ENCODE results near the gene TRERF1.
"Not testable (repeated sequence)": the region's sequence is repeated elsewhere in the genome, so short reads cannot be mapped to it uniquely, and the experiment has no call there.

The TRERF1 gene

GRCh38 chr6:42448927-42449659 is 2.6 kb downstream of the TRERF1 start:
- DNase-seq, result no peak

GRCh38 chr6:42448391-42448790 is 3.3 kb downstream of the TRERF1 start:
- DNase-seq, result no peak

DNA sequence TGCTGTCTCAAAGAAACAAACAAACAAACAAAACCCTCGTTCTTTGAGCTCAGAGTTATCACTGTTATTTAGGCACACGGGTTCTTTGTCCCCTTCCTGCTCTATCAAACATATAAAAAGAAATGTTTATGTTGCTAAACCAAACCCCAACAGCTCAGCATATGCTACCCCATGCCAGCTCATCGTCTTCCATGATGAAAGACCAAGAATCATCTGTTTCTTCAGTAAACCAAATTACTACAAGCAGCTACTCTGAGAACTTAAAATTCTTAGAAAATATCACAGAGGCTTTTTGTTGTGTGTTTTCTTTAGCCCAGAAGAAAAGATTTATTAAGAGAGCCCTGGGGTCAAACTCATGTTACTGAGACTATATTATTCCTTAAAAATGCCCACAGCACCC is 4.7 kb downstream of the TRERF1 start:
- DNase-seq, result no peak

GRCh38 chr6:42446370-42446769 is 5.4 kb downstream of the TRERF1 start:
- no peak for DNase-seq

DNA sequence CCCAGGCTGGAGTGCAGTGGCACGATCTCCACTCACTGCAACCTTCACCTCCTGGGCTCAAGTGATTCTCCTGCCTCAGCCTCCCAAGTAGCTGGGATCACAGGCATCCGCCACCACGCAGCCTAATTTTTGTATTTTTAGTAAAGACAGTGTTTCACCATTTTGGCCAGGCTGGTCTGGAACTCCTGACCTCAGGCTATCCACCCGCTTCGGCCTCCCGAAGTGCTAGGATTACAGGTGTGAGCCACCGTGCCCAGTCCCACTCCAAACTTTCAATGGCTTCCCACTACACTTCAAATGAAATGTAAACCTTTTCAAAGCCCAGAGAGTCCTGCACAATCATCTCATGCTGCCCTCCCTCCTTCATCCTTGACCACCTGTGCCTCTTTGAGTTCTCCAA is 5.8 kb downstream of the TRERF1 start:
- DNase-seq, result not testable (repeated sequence)

GRCh38 chr6:42443312-42444060 is 8.2 kb downstream of the TRERF1 start:
- no peak for DNase-seq

- DNase-seq, result no peak
Measured at GRCh38 chr6:42441697-42442081, 10.0 kb downstream of the TRERF1 start.

DNA sequence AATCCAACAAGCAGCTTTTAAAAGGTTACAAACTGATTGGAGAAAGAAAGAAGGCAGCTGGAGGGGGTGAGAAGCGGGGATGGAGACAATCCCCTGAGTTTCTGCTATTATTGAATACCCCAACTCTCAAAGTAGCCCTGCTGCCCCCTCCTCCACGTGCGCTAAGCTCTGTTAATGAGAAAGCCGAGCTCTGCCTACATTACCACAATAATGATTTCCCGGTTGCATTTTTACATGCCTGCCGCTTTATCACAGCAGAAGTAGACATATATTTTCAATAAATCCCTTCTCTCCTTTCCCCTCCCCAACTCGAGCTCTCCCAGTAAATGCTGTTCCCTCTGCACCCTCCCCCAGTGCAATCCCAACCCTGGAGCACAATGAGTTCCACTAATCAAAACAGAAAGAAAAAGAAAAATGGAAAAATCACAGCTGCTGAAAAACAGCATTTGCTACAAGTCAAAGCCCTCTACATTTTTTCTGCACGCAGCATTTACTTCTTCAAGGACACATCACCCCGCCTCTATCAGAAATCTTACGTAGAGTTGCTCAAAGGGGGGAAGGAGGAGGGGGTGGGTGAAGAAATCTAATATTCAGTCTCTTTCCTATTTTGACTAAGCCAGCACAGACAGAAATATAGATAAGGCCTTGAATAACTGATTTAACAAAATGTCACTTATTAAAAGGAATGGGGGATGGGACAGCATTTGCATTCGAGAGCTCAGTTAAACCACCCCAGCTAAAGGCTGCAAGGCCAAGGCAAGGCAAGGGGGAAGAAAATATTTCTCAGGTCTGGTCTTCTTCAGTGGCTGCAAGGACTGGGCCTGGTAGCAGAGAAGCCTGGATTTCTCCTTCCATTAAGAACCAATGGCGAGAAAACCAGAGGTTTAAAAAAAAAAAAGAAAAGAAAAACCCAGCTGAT is 10.7 kb downstream of the TRERF1 start:
- DNase-seq, result no peak

DNA sequence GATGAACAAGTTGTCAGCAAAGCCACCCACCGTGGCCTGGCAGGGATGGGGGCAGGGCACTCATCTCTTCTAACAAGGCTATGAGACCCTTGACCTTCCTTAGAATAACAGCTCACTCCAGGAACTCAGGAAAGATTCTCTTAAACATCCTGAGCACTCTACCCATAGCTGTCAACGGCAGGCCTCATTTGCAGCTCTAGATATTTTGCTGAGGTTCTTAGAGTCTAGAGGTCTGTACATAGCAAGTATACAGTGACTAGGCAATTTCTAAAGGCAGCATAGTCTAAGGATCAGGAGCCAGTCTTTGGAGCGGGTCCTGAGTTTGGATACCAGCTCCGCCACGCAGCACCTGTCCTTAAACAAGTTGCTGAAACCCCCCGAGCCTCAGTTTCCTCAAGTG is 11.7 kb downstream of the TRERF1 start:
- no peak for DNase-seq

DNA sequence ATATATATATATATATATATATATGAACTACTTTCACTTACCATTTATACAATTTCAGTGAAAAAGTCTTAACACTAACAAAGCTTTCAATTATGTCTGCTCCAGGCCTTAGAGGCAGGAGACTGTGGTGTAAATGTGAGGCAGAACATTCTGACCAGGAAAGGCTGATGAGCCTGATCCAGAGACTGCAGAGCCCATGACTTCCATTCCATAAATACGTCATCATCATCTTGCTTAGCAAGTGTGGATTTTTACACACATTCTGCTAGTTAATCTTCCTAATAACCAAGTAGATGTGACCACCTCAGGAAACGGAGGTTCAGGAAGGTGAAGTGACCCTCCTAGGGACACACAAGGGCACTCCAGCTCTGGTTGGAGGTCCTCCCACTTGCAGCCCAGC is 14.9 kb downstream of the TRERF1 start:
- DNase-seq, result no peak

- DNase-seq, result no peak
Measured at GRCh38 chr6:42434237-42434636, 17.5 kb downstream of the TRERF1 start.

- DNase-seq, result no peak
Measured at GRCh38 chr6:42433409-42433808, 18.3 kb downstream of the TRERF1 start.

- no peak for DNase-seq
Measured at GRCh38 chr6:42431877-42432276, 19.8 kb downstream of the TRERF1 start.

DNA sequence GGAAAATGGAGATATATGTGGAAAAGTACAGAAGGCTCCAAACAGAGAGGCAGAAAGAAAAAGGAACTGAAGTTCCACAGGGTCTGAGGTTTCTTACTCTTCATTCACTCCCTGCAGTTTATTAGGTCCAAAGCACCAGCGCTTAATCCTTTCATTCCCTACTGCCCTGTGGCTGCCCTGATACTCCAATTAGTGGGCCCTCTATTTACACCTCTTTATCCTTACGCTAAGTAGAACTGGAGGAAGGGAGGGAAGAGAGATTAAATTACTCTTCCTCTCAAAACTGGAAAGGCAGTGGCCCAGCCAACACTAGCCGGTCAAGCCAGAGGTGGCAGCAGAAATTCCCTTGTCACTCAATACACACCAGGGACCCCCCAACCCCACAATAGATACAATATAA is 20.4 kb downstream of the TRERF1 start:
- DNase-seq, result no peak

DNA sequence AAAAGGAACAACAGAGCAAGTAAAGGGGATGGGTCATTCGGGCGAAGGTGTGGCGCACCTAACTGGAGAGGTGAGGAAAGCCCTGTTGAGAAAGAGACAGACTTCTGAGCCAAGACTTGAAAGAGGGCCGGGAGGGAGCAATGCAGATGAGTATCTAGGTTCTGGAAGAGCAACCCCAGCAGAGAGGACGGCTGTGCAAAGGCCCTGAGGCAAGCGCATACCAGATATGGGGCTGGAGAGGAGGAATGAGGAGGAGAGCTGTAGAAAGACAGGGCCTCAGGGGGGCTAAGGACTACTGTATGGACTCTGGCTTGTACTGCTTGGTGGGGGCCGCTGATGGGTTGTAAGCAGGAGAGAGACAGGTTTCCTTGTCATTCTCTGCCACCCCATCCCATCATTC is 21.9 kb downstream of the TRERF1 start:
- no peak for DNase-seq

- DNase-seq, result no peak
Measured at GRCh38 chr6:42429042-42429585, 22.6 kb downstream of the TRERF1 start.

DNA sequence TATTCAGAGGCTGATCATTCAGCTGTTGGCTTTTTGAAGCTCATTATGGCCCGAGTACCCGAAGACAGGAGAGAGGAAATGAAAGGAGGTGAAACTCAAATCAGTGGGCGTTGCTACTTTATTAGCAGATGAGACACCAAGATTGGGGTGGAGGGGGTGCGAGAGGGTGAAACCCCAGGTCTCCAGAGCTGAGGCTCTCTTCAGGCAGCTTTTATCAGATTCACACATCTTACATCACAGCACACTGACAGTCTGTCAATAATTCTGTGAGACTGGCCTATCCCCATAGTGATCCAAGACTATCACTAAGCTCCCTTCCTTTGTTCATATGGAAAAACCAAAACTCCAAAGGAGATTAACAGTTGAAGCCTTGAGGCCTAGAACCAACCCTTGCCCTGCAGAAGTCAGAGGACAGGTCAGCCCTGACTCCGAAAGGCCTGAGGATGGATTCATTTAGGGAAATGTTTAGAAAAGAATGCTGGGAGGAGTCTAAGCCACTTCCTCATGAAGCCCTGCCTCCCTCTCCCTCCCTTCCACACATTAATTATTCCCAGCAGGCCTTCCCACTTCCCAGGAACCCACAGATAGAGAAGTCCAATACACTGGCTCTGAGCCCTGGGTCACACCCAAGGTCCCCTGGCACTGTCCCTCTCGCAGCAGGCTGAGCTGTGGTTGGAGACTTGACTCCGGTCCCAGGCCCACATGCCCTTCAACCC is 23.2 kb downstream of the TRERF1 start:
- peak; percentile 23 for DNase-seq

DNA sequence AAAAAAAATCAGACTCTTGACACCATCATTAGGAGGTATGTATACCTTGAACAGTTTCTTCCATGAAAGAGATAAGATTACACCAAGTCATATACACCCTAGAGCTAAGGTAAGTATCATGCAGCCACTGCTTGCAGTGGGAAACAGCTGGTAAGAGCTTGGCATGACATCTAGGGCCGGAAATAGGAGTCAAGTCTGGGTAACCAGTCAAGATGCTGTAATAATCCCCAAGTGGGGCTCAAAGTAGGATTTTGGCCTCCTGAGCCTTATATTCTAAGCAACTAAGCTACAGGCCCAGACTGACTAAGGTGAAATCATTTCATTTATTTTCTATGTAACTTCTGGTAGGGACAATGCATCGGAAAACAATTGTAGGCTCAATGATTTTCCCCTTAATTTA is 23.9 kb downstream of the TRERF1 start:
- DNase-seq, result no peak

GRCh38 chr6:42426191-42426590 is 25.5 kb downstream of the TRERF1 start:
- DNase-seq, result no peak

GRCh38 chr6:42424906-42425474 is 26.7 kb downstream of the TRERF1 start:
- no peak for DNase-seq

GRCh38 chr6:42423244-42423643 is 28.5 kb downstream of the TRERF1 start:
- DNase-seq, result no peak

DNA sequence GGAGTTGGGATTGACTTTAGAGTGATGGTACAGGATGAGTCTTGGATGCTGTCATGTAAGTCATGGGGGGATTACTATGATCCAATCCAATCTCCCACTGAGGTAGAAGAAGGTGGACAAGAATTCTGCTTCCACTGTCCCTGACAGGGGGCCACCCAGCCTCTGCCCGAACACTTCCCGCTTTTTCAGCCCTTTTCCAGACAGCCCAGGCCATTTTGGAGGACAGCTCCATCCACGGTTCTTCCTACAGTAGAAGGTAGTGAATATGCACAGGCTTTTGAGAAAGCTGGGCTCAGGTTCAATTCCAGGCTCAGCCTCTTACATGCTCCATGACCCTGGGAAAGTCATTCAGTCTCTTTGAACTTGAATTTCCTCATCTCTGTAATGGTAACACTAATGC is 31.0 kb downstream of the TRERF1 start:
- DNase-seq, result no peak

All from CD4-positive, alpha-beta T cell treated with Interleukin-15 for 1 hour (primary cell).